HCT116 (cell line): ENCODE data around the gene IMPACT. TPM values are rescaled to one million over a fixed set of nuclear protein-coding genes. Genes with fewer than 3 reads are reported as not detected.

Source experiments
- ATAC-seq: fragments of 200-7000 bp; cut with Tn5 transposase; 2 replicates; pipeline ENCODE4 v1.9.1; 2020; ENCODE audit warnings: mild to moderate bottlenecking, moderate library complexity
- BruUV-seq: library from RNA; stranded (reverse); fragments of 400-500 nt; replicated peaks from 2 replicates; lab custom pipeline; 2021; lab: Mats Ljungman, UMichigan
- CTCF ChIA-PET: fragments of 300-600 bp; sonication (Branson Sonifier 250); formaldehyde crosslinking; loops from one replicate; lab custom pipeline; 2021; ENCODE audit warnings: antibody characterized with exemption; lab: Charles Lee
- POLR2A ChIA-PET: fragments of 300-600, 350-600 bp; sonication (Branson Sonifier 250); formaldehyde crosslinking; loops from one replicate; lab custom pipeline; 2021; ENCODE audit warnings: antibody characterized with exemption; lab: Charles Lee
- RAD21 ChIA-PET, 2 experiments: fragments of 300-600 bp; sonication (Branson Sonifier 250); formaldehyde crosslinking; loops; one replicate each; lab custom pipeline; 2023; ENCODE audit warnings: low total read pairs in 2 of 2; ENCODE audit not compliant: uncharacterized antibody in 2 of 2, unreplicated experiment in 2 of 2, low non-redundant PET in 1 of 2; lab: Charles Lee
- DNase-seq: peaks from one replicate; pipeline ENCODE4 v3.0.0-alpha.2; 2010; ENCODE audit warnings: low read depth, low spot score
- H2AFZ ChIP-seq: fragments of 200-600 bp; shearing (Covaris generic), sonication (generic); 2 replicates; pipeline ENCODE4 v1.6.1; 2017; ENCODE audit warnings: low read depth, mixed run types, mixed read lengths, antibody characterized with exemption, low read length; ENCODE audit not compliant: poor library complexity, severe bottlenecking
- H3K27ac ChIP-seq: 2 replicates; pipeline ENCODE4 v1.5.1; 2012; ENCODE audit warnings: low read depth, low read length
- H3K27me3 ChIP-seq: fragments of 200-600 bp; sonication (generic); 2 replicates; pipeline ENCODE4 v1.6.1; 2016; ENCODE audit warnings: mixed run types, low read length, mixed read lengths; ENCODE audit not compliant: insufficient read depth
- H3K36me3 ChIP-seq, 2 experiments: fragments of 200-500 bp in 1 of 2; fragments of 200-600 bp in 1 of 2; sonication (Bioruptor generic) in 1 of 2; sonication (generic) in 1 of 2; 2 replicates each; pipeline versions ENCODE4 v1.5.1 to v1.6.1; 2014 to 2016; ENCODE audit warnings: low read length in 2 of 2, inconsistent platforms in 1 of 2, mixed read lengths in 1 of 2, mixed run types in 1 of 2; ENCODE audit not compliant: insufficient read depth in 2 of 2, control insufficient read depth in 1 of 2
- H3K4me1 ChIP-seq, 2 experiments: fragments of 200-600 bp in 1 of 2; sonication (generic) in 1 of 2; 2 replicates each; pipeline versions ENCODE4 v1.5.1 to v1.6.1; 2012 to 2017; ENCODE audit warnings: low read length in 2 of 2, inconsistent platforms in 1 of 2, mild to moderate bottlenecking in 1 of 2, mixed read lengths in 1 of 2, mixed run types in 1 of 2, moderate library complexity in 1 of 2; ENCODE audit not compliant: insufficient read depth in 2 of 2, control insufficient read depth in 1 of 2
- H3K4me2 ChIP-seq: fragments of 200-600 bp; sonication (generic); 2 replicates; pipeline ENCODE4 v1.6.1; 2017; ENCODE audit warnings: mixed run types, low read length, mixed read lengths
- H3K4me3 ChIP-seq, 2 experiments: fragments of 200-600 bp in 1 of 2; sonication (generic) in 1 of 2; replicated peaks in 1 of 2; 2 replicates each; pipeline ENCODE4 v1.5.1; 2011 to 2016; ENCODE audit warnings: low read length in 2 of 2, control low read depth in 1 of 2, low read depth in 1 of 2, mild to moderate bottlenecking in 1 of 2, mixed read lengths in 1 of 2, mixed run types in 1 of 2
- H3K79me2 ChIP-seq: fragments of 200-600 bp; sonication (generic); 2 replicates; pipeline ENCODE4 v1.6.1; 2017; ENCODE audit warnings: mild to moderate bottlenecking, mixed run types, low read length, moderate library complexity, mixed read lengths; ENCODE audit not compliant: insufficient read depth
- H3K9ac ChIP-seq: fragments of 200-600 bp; sonication (generic); 2 replicates; pipeline ENCODE4 v1.6.1; 2016; ENCODE audit warnings: low read length, mixed read lengths
- H3K9me2 ChIP-seq: fragments of 200-600 bp; sonication (generic), shearing (Covaris generic); 2 replicates; pipeline ENCODE4 v1.6.1; 2017; ENCODE audit warnings: mixed run types, mild to moderate bottlenecking, moderate library complexity; ENCODE audit not compliant: insufficient read depth
- H3K9me3 ChIP-seq, 2 experiments: fragments of 200-500 bp in 1 of 2; fragments of 200-600 bp in 1 of 2; sonication (Bioruptor generic) in 1 of 2; sonication (generic) in 1 of 2; 2 replicates each; pipeline ENCODE4 v1.6.1; 2014 to 2017; ENCODE audit warnings: low read length in 2 of 2, mixed read lengths in 2 of 2, inconsistent platforms in 1 of 2, low read depth in 1 of 2, mild to moderate bottlenecking in 1 of 2, mixed run types in 1 of 2, moderate library complexity in 1 of 2; ENCODE audit not compliant: control insufficient read depth in 1 of 2, insufficient read depth in 1 of 2
- H4K20me1 ChIP-seq: fragments of 200-600 bp; sonication (generic), shearing (Covaris generic); 2 replicates; pipeline ENCODE4 v1.6.1; 2017; ENCODE audit warnings: mixed run types, mild to moderate bottlenecking, moderate library complexity; ENCODE audit not compliant: insufficient read depth
- CBX3 ChIP-seq: IDR thresholded peaks from 2 replicates; pipeline ENCODE4 v1.6.1; 2012; ENCODE audit warnings: low read depth
- CEBPB ChIP-seq: IDR thresholded peaks from 2 replicates; pipeline ENCODE4 v1.6.1; 2012; ENCODE audit warnings: low read depth
- ELF1 ChIP-seq: IDR thresholded peaks from 2 replicates; pipeline ENCODE4 v1.6.1; 2012; ENCODE audit warnings: low read depth, borderline replicate concordance
- EZH2 ChIP-seq: fragments of 200-600 bp; sonication (generic); IDR thresholded peaks from 2 replicates; pipeline ENCODE4 v1.6.1; 2017; ENCODE audit warnings: antibody characterized with exemption, mixed run types
- FOSL1 ChIP-seq: IDR thresholded peaks from 2 replicates; pipeline ENCODE4 v1.6.1; 2012; ENCODE audit warnings: low read depth
- POLR2A ChIP-seq: IDR thresholded peaks from 2 replicates; pipeline ENCODE4 v1.7.0; 2011; ENCODE audit warnings: borderline replicate concordance; ENCODE audit not compliant: insufficient read depth, insufficient read length; ENCODE audit errors: extremely low read depth
- POLR2AphosphoS5 ChIP-seq: IDR thresholded peaks from 2 replicates; pipeline ENCODE4 v1.6.1; 2011; ENCODE audit warnings: mild to moderate bottlenecking, low read depth, low read length, moderate library complexity
- SP1 ChIP-seq: IDR thresholded peaks from 2 replicates; pipeline ENCODE4 v1.6.1; 2012; ENCODE audit warnings: low read depth
- TCF7L2 ChIP-seq: IDR thresholded peaks from 2 replicates; pipeline ENCODE4 v1.7.0; 2011; ENCODE audit warnings: borderline replicate concordance, inconsistent platforms; ENCODE audit not compliant: insufficient read depth, insufficient read length; ENCODE audit errors: extremely low read depth
- YY1 ChIP-seq: IDR thresholded peaks from 2 replicates; pipeline ENCODE4 v1.6.1; 2011; ENCODE audit warnings: low read length, low read depth, moderate library complexity, mild to moderate bottlenecking; ENCODE audit not compliant: insufficient replicate concordance; ENCODE audit errors: extremely low read depth
- ZFX ChIP-seq: fragments of 450-650 bp; IDR thresholded peaks from 2 replicates; pipeline ENCODE4 v1.6.1; 2017
- intact Hi-C: fragments of 100-400 bp; cut with micrococcal nuclease; formaldehyde crosslinking; loops from 2 replicates; pipeline ENCODE4 v1.10.0; 2022
- total RNA-seq: library from RNA; stranded (reverse); gene quantifications from one replicate; pipeline ENCODE4 v1.2.1, GENCODE V29; 2021; ENCODE audit not compliant: unreplicated experiment
- TF ChIP-seq, protein P1 (sequence below): IDR thresholded peaks from 2 replicates; pipeline ENCODE4 v1.6.1; 2012
- TF ChIP-seq, protein P2 (sequence below): IDR thresholded peaks from 2 replicates; pipeline ENCODE4 v1.6.1; 2012
- TF ChIP-seq, protein P3 (sequence below), 3 experiments: fragments of 200-600 bp in 1 of 3; sonication (generic) in 1 of 3; IDR thresholded peaks in 2 of 3; conservative IDR thresholded peaks in 1 of 3; 2 replicates each; pipeline ENCODE4 v1.5.1; 2012 to 2017; ENCODE audit warnings: low read depth in 2 of 3, low read length in 2 of 3, antibody characterized with exemption in 1 of 3, borderline replicate concordance in 1 of 3, control low read depth in 1 of 3, mild to moderate bottlenecking in 1 of 3, mixed read lengths in 1 of 3, mixed run types in 1 of 3, moderate library complexity in 1 of 3; ENCODE audit not compliant: insufficient read depth in 1 of 3

IMPACT gene
- total RNA-seq, 1 experiment from 2014 or later: 46.4 TPM

DNA sequence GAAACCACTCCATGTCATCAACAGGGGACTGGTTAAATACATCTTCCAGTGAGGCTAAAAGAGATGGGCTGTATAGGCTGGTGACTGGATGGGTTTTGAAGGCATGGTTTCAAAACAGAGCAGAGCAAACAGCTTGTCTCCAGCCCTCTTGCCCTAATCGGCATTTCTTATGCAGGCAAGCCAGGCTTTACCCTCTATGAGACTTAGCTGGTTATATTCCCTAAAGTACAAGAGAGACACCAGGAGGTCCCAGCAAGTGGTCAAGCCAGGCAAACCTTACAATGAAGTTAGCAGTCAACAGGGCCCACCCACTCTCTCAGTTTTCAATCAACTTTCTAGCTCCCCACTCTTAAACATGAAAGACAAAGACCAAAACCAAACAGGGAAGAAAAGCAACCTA lies 47.9 kb upstream of the IMPACT start:
- intact Hi-C loops: no loop called here

More for the DNA sequence above, 47.9 kb upstream of the IMPACT start:
- DNase-seq: no peak
- Histone ChIP-seq H3K79me2 (no peaks in the 10 kb centered on the region), H3K4me2 (no peak overlapping the region), H3K36me3 (no peaks in the 10 kb centered on the region), H3K27ac (no peak overlapping the region), H3K9ac (no peak overlapping the region), H3K9me3 (no peaks in the 10 kb centered on the region), H3K27me3 (no peaks in the 10 kb centered on the region), H3K9me2 (no peaks in the 10 kb centered on the region), H3K4me3 (no peak overlapping the region), H4K20me1 (no peaks in the 10 kb centered on the region), H2AFZ (no peak overlapping the region), H3K4me1 (peaks cover 7 to 11% of the 10 kb centered on the region in 2 experiments)
- BruUV-seq: no TSS peak
- TF ChIP-seq POLR2A (no peak), FOSL1 (no peak), POLR2AphosphoS5 (no peak), ZFX (no peak), TCF7L2 (no peak), YY1 (no peak), EZH2 (no peak), SP1 (no peak), CEBPB (no peak), ELF1 (no peak), CBX3 (no peak)
- TF ChIP-seq, protein P1, sequence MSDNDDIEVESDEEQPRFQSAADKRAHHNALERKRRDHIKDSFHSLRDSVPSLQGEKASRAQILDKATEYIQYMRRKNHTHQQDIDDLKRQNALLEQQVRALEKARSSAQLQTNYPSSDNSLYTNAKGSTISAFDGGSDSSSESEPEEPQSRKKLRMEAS: no peak
- TF ChIP-seq, protein P2, sequence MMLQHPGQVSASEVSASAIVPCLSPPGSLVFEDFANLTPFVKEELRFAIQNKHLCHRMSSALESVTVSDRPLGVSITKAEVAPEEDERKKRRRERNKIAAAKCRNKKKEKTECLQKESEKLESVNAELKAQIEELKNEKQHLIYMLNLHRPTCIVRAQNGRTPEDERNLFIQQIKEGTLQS: no peak
- TF ChIP-seq, protein P3, sequence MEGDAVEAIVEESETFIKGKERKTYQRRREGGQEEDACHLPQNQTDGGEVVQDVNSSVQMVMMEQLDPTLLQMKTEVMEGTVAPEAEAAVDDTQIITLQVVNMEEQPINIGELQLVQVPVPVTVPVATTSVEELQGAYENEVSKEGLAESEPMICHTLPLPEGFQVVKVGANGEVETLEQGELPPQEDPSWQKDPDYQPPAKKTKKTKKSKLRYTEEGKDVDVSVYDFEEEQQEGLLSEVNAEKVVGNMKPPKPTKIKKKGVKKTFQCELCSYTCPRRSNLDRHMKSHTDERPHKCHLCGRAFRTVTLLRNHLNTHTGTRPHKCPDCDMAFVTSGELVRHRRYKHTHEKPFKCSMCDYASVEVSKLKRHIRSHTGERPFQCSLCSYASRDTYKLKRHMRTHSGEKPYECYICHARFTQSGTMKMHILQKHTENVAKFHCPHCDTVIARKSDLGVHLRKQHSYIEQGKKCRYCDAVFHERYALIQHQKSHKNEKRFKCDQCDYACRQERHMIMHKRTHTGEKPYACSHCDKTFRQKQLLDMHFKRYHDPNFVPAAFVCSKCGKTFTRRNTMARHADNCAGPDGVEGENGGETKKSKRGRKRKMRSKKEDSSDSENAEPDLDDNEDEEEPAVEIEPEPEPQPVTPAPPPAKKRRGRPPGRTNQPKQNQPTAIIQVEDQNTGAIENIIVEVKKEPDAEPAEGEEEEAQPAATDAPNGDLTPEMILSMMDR (IDR thresholded peaks at IDR 0.05 in 2 of 3, conservative IDR thresholded peaks at IDR 0.05 in 1 of 3; ENCODE audit: borderline replicate concordance in 1 of 3, insufficient read depth in 1 of 3, low read depth in 2 of 3, low read length in 2 of 3): no peak
- RAD21 ChIA-PET: no interaction called here
- CTCF ChIA-PET: no interaction called here
- POLR2A ChIA-PET: no interaction called here
- no peak for ATAC-seq
